ENCODE measurements around the gene CEBPZOS.

The CEBPZOS gene
- total RNA-seq, result 15.5 to 29.4 (median 20.2) reads per million in 9 experiments

- Mint-ChIP-seq H3K4me1 (ENCODE audit: low read depth in 2 of 2) (peaks cover 12 to 22% of the 10 kb centered on the region in 2 donors), H3K27me3 (no peaks in the 10 kb centered on the region), H3K9me3 (no peaks in the 10 kb centered on the region), H3K36me3 (ENCODE audit: insufficient read depth) (peaks cover 27% of the 10 kb centered on the region), H3K4me3 (peak within 1 kb of the TSS; percentile 90 to 97), H3K27ac (peak within 1 kb of the TSS; percentile 93 to 97)
- peak; percentile 88 for ATAC-seq (replicated peaks)
- DNase-seq, result peak; percentile 89 to 92 (median 90)
Observed at GRCh38 chr2:37196320-37197195, at the start of gene CEBPZOS. Gene CEBPZOS, plus strand, starts transcription at chr2:37196496. Its CDS starts 3,209 bp downstream, at chr2:37199705.

GRCh38 chr2:37148325-37148724, 48.0 kb upstream of the CEBPZOS start:
- Mint-ChIP-seq H3K4me3 (no peak overlapping the region), H3K36me3 (ENCODE audit: insufficient read depth) (peaks cover 37% of the 10 kb centered on the region), H3K4me1 (ENCODE audit: low read depth in 2 of 2) (peaks cover 12 to 23% of the 10 kb centered on the region in 2 donors), H3K27me3 (no peaks in the 10 kb centered on the region), H3K27ac (no peak overlapping the region), H3K9me3 (no peaks in the 10 kb centered on the region)
- no peak for ATAC-seq (replicated peaks)
- no peak for DNase-seq

GRCh38 chr2:37149626-37150322, 46.5 kb upstream of the CEBPZOS start:
- Mint-ChIP-seq H3K4me1 (ENCODE audit: low read depth in 2 of 2) (peaks cover 15 to 32% of the 10 kb centered on the region in 2 donors), H3K9me3 (peaks cover 0 to 1% of the 10 kb centered on the region in 2 donors), H3K27ac (peak overlapping the region; percentile 86), H3K27me3 (no peaks in the 10 kb centered on the region), H3K4me3 (peak overlapping the region; percentile 61 to 77), H3K36me3 (ENCODE audit: insufficient read depth) (peaks cover 31% of the 10 kb centered on the region)
- DNase-seq, result no peak
- ATAC-seq (replicated peaks), result peak; percentile 95

- H3K27me3 Mint-ChIP-seq, result no peaks in the 10 kb centered on the region
- peak overlapping the region in 1 of 2 donors; percentile 14 for H3K4me3 Mint-ChIP-seq
- H3K36me3 Mint-ChIP-seq (ENCODE audit: insufficient read depth), result peaks cover 10% of the 10 kb centered on the region
- no peak for DNase-seq
- peaks cover 0 to 4% of the 10 kb centered on the region in 2 donors for H3K9me3 Mint-ChIP-seq
- peak overlapping the region in 1 of 2 donors; percentile 29 for H3K27ac Mint-ChIP-seq
- ATAC-seq (replicated peaks), result no peak
- peaks cover 33 to 56% of the 10 kb centered on the region in 2 donors for H3K4me1 Mint-ChIP-seq (ENCODE audit: low read depth in 2 of 2)
Observed at GRCh38 chr2:37153224-37153623, 43.1 kb upstream of the CEBPZOS start.

- peaks cover 7% of the 10 kb centered on the region for H3K36me3 Mint-ChIP-seq (ENCODE audit: insufficient read depth)
- peaks cover 30 to 56% of the 10 kb centered on the region in 2 donors for H3K4me1 Mint-ChIP-seq (ENCODE audit: low read depth in 2 of 2)
- peak overlapping the region; percentile 91 to 97 for H3K27ac Mint-ChIP-seq
- H3K4me3 Mint-ChIP-seq, result peak overlapping the region in 1 of 2 donors; percentile 94
- ATAC-seq (replicated peaks) (no peak), DNase-seq (no peak)
- H3K9me3 Mint-ChIP-seq, result peaks cover 0 to 4% of the 10 kb centered on the region in 2 donors
- no peaks in the 10 kb centered on the region for H3K27me3 Mint-ChIP-seq
Observed at GRCh38 chr2:37154785-37155184, 41.5 kb upstream of the CEBPZOS start.

GRCh38 chr2:37156071-37156856, 40.0 kb upstream of the CEBPZOS start:
- Mint-ChIP-seq H3K27ac (peak overlapping the region; percentile 91 to 97), H3K36me3 (ENCODE audit: insufficient read depth) (peaks cover 7% of the 10 kb centered on the region), H3K4me3 (peak overlapping the region; percentile 83 to 94), H3K9me3 (peaks cover 0 to 4% of the 10 kb centered on the region in 2 donors), H3K4me1 (ENCODE audit: low read depth in 2 of 2) (peaks cover 28 to 45% of the 10 kb centered on the region in 2 donors), H3K27me3 (no peaks in the 10 kb centered on the region)
- DNase-seq, result peak in 2 of 3 experiments; percentile 11 to 15
- ATAC-seq (replicated peaks), result peak; percentile 21

- no peaks in the 10 kb centered on the region for H3K27me3 Mint-ChIP-seq
- ATAC-seq (replicated peaks) (peak; percentile 97), DNase-seq (peak; percentile 82 to 83 (median 82))
- H3K9me3 Mint-ChIP-seq, result peaks cover 0 to 4% of the 10 kb centered on the region in 2 donors
- H3K36me3 Mint-ChIP-seq (ENCODE audit: insufficient read depth), result peaks cover 7% of the 10 kb centered on the region
- H3K4me1 Mint-ChIP-seq (ENCODE audit: low read depth in 2 of 2), result peaks cover 28 to 45% of the 10 kb centered on the region in 2 donors
- H3K27ac Mint-ChIP-seq, result peak within 1 kb of the TSS; percentile 91 to 97
- peak within 1 kb of the TSS; percentile 83 to 94 for H3K4me3 Mint-ChIP-seq
Observed at GRCh38 chr2:37156857-37157714, 39.2 kb upstream of the CEBPZOS start, which contains the start of gene EIF2AK2. Gene EIF2AK2, minus strand, starts transcription at chr2:37156980. Its CDS starts 9,174 bp downstream, at chr2:37147806.

- H3K27ac Mint-ChIP-seq, result no peak overlapping the region
Observed at GRCh38 chr2:37164757-37165156, 31.5 kb upstream of the CEBPZOS start.

GRCh38 chr2:37167636-37168180, 28.6 kb upstream of the CEBPZOS start:
- ATAC-seq (replicated peaks) (no peak), DNase-seq (no peak)
- Mint-ChIP-seq H3K36me3 (ENCODE audit: insufficient read depth) (peaks cover 7% of the 10 kb centered on the region), H3K27me3 (no peaks in the 10 kb centered on the region), H3K4me3 (no peak overlapping the region), H3K9me3 (peaks cover 3 to 8% of the 10 kb centered on the region in 2 donors), H3K27ac (no peak overlapping the region), H3K4me1 (ENCODE audit: low read depth in 2 of 2) (no peaks in the 10 kb centered on the region)

More at GRCh38 chr2:37164757-37165156, 31.5 kb upstream of the CEBPZOS start:
- ATAC-seq (replicated peaks), result no peak
- H3K4me3 Mint-ChIP-seq, result no peak overlapping the region
- H3K4me1 Mint-ChIP-seq (ENCODE audit: low read depth in 2 of 2), result no peaks in the 10 kb centered on the region
- no peaks in the 10 kb centered on the region for H3K27me3 Mint-ChIP-seq
- H3K36me3 Mint-ChIP-seq (ENCODE audit: insufficient read depth), result peaks cover 7% of the 10 kb centered on the region
- H3K9me3 Mint-ChIP-seq, result peaks cover 3 to 8% of the 10 kb centered on the region in 2 donors
- DNase-seq, result no peak

- Mint-ChIP-seq H3K27me3 (no peaks in the 10 kb centered on the region), H3K36me3 (ENCODE audit: insufficient read depth) (peaks cover 7% of the 10 kb centered on the region), H3K27ac (no peak overlapping the region), H3K4me1 (ENCODE audit: low read depth in 2 of 2) (no peaks in the 10 kb centered on the region), H3K9me3 (peaks cover 3 to 8% of the 10 kb centered on the region in 2 donors), H3K4me3 (no peak overlapping the region)
- DNase-seq (peak in 2 of 3 experiments; percentile 9 to 23), ATAC-seq (replicated peaks) (peak; percentile 84)
Observed at GRCh38 chr2:37168217-37168981, 27.9 kb upstream of the CEBPZOS start.

- Mint-ChIP-seq H3K27me3 (peaks cover 0 to 2% of the 10 kb centered on the region in 2 donors), H3K4me1 (ENCODE audit: low read depth in 2 of 2) (no peaks in the 10 kb centered on the region), H3K4me3 (no peak overlapping the region), H3K27ac (no peak overlapping the region), H3K9me3 (no peaks in the 10 kb centered on the region), H3K36me3 (ENCODE audit: insufficient read depth) (peaks cover 3% of the 10 kb centered on the region)
- DNase-seq, result no peak
- no peak for ATAC-seq (replicated peaks)
Observed at GRCh38 chr2:37171624-37171950, 24.7 kb upstream of the CEBPZOS start.
